SK-N-SH (cell line): ENCODE results near the gene LDHA. TPM values are rescaled to one million over a fixed set of nuclear protein-coding genes. Genes with fewer than 3 reads are reported as not detected.
A peak's percentile ranks its signal among the peaks of the same experiment; 100 is the strongest.

Experiments
- CTCF ChIA-PET: fragments of 300-600, 350-600 bp; formaldehyde crosslinking; extraction: SDS; loops from one replicate; lab custom pipeline; 2021; lab: Yijun Ruan, JAX
- POLR2A ChIA-PET: fragments of 350-600 bp; sonication (Branson Sonifier 250); formaldehyde crosslinking; extraction: SDS; loops from one replicate; lab custom pipeline; 2020; ENCODE audit warnings: antibody characterized with exemption, inconsistent platforms; lab: Yijun Ruan, JAX
- DNase-seq: peaks from one replicate; pipeline ENCODE4 v3.0.0; 2012
- H2AFZ ChIP-seq: fragments of 200-600 bp; sonication (generic); 2 replicates; pipeline ENCODE4 v1.8.1; 2016; ENCODE audit warnings: antibody characterized with exemption, mild to moderate bottlenecking, low read depth
- H3F3A ChIP-seq: fragments of 200-600 bp; sonication (generic); replicated peaks from 2 replicates; pipeline ENCODE3; 2016; ENCODE audit warnings: antibody characterized with exemption, mild to moderate bottlenecking; ENCODE audit not compliant: insufficient read depth
- H3K27ac ChIP-seq, 2 experiments: fragments of 200-500 bp in 1 of 2; fragments of 200-600 bp in 1 of 2; sonication (Bioruptor generic) in 1 of 2; sonication (generic), shearing (Covaris generic) in 1 of 2; 2 replicates each; pipeline versions ENCODE4 v1.5.1 to v1.6.1; 2014 to 2016; ENCODE audit warnings: low read depth in 2 of 2, inconsistent platforms in 1 of 2, low read length in 1 of 2, mild to moderate bottlenecking in 1 of 2, mixed read lengths in 1 of 2
- H3K27me3 ChIP-seq: fragments of 200-600 bp; sonication (generic), shearing (Covaris generic); 2 replicates; pipeline ENCODE4 v1.6.1; 2016; ENCODE audit warnings: mixed run types; ENCODE audit not compliant: insufficient read depth
- H3K36me3 ChIP-seq, 2 experiments: fragments of 200-500 bp in 1 of 2; fragments of 200-600 bp in 1 of 2; sonication (Bioruptor generic) in 1 of 2; sonication (generic) in 1 of 2; replicated peaks in 1 of 2; 2 replicates each; pipeline versions ENCODE3 to v1.5.1; 2014 to 2016; ENCODE audit warnings: low read length in 1 of 2, mild to moderate bottlenecking in 1 of 2; ENCODE audit not compliant: insufficient read depth in 2 of 2, control insufficient read depth in 1 of 2
- H3K4me1 ChIP-seq, 2 experiments: fragments of 200-500 bp in 1 of 2; fragments of 200-600 bp in 1 of 2; sonication (Bioruptor generic) in 1 of 2; sonication (generic), shearing (Covaris generic) in 1 of 2; 2 replicates each; pipeline versions ENCODE4 v1.5.1 to v1.6.1; 2014 to 2016; ENCODE audit warnings: low read depth in 1 of 2, low read length in 1 of 2, mixed run types in 1 of 2; ENCODE audit not compliant: insufficient read depth in 2 of 2, control insufficient read depth in 1 of 2
- H3K4me2 ChIP-seq: fragments of 200-600 bp; sonication (generic), shearing (Covaris generic); 2 replicates; pipeline ENCODE4 v1.6.1; 2017; ENCODE audit warnings: mixed run types
- H3K4me3 ChIP-seq, 2 experiments: fragments of 200-500 bp in 1 of 2; fragments of 200-600 bp in 1 of 2; sonication (Bioruptor generic) in 1 of 2; sonication (generic), shearing (Covaris generic) in 1 of 2; 2 replicates each; pipeline versions ENCODE4 v1.5.1 to v1.8.1; 2014 to 2016; ENCODE audit warnings: low read depth in 2 of 2, inconsistent platforms in 1 of 2, low read length in 1 of 2, mild to moderate bottlenecking in 1 of 2, mixed read lengths in 1 of 2, moderate library complexity in 1 of 2
- H3K79me2 ChIP-seq: fragments of 200-600 bp; sonication (generic); 2 replicates; pipeline ENCODE4 v1.8.1; 2017; ENCODE audit warnings: mild to moderate bottlenecking; ENCODE audit not compliant: insufficient read depth
- H3K9ac ChIP-seq: fragments of 200-600 bp; sonication (generic); 2 replicates; pipeline ENCODE4 v1.6.1; 2017; ENCODE audit warnings: mixed run types
- H3K9me2 ChIP-seq: fragments of 200-600 bp; sonication (generic); 2 replicates; pipeline ENCODE4 v1.6.1; 2017; ENCODE audit warnings: mixed run types
- H3K9me3 ChIP-seq: fragments of 200-600 bp; sonication (generic); 2 replicates; pipeline ENCODE4 v1.6.1; 2017; ENCODE audit warnings: mixed run types, mild to moderate bottlenecking, moderate library complexity
- H4K20me1 ChIP-seq: fragments of 200-600 bp; sonication (generic); 2 replicates; pipeline ENCODE4 v1.6.1; 2017; ENCODE audit warnings: mild to moderate bottlenecking, mixed run types; ENCODE audit not compliant: insufficient read depth
- ELF1 ChIP-seq: IDR thresholded peaks from 2 replicates; pipeline ENCODE4 v1.4.0; 2012
- EP300 ChIP-seq, 2 experiments: IDR thresholded peaks; 2 replicates each; pipeline versions ENCODE4 v1.4.0 to v1.6.1; 2012; ENCODE audit warnings: borderline replicate concordance in 1 of 2, low read depth in 1 of 2, low read length in 1 of 2
- FOSL2 ChIP-seq: IDR thresholded peaks from 2 replicates; pipeline ENCODE4 v1.4.0; 2012; ENCODE audit warnings: low read depth, mild to moderate bottlenecking, moderate library complexity, borderline replicate concordance
- FOXM1 ChIP-seq: IDR thresholded peaks from 2 replicates; pipeline ENCODE4 v1.4.0; 2012; ENCODE audit warnings: low read depth, mild to moderate bottlenecking
- GATA2 ChIP-seq: sonication (generic); formaldehyde crosslinking; IDR thresholded peaks from 2 replicates; pipeline ENCODE4 v1.5.0; 2020; ENCODE audit warnings: mild to moderate bottlenecking, missing genetic modification reagents
- MEF2A ChIP-seq: IDR thresholded peaks from 2 replicates; pipeline ENCODE4 v1.4.0; 2012; ENCODE audit warnings: low read depth, borderline replicate concordance
- NRF1 ChIP-seq: IDR thresholded peaks from 2 replicates; pipeline ENCODE4 v1.6.1; 2012; ENCODE audit warnings: low read depth, mild to moderate bottlenecking, low read length
- RAD21 ChIP-seq: IDR thresholded peaks from 2 replicates; pipeline ENCODE4 v1.6.1; 2012; ENCODE audit warnings: mild to moderate bottlenecking, low read length
- RCOR1 ChIP-seq: fragments of 150-350 bp; IDR thresholded peaks from 2 replicates; pipeline ENCODE4 v1.6.1; 2017; ENCODE audit warnings: antibody characterized with exemption, low read length
- RXRA ChIP-seq: IDR thresholded peaks from 2 replicates; pipeline ENCODE4 v1.4.0; 2012; ENCODE audit warnings: low read depth, mild to moderate bottlenecking, borderline replicate concordance
- TAF1 ChIP-seq: IDR thresholded peaks from 2 replicates; pipeline ENCODE4 v1.6.1; 2012; ENCODE audit warnings: low read depth, mild to moderate bottlenecking, low read length, moderate library complexity, borderline replicate concordance
- TCF12 ChIP-seq: IDR thresholded peaks from 2 replicates; pipeline ENCODE4 v1.4.0; 2012
- YY1 ChIP-seq: IDR thresholded peaks from 2 replicates; pipeline ENCODE4 v1.4.0; 2012; ENCODE audit warnings: low read depth, mild to moderate bottlenecking
- WGBS: methylation state at CpG from one replicate; pipeline ENCODE4 v1.1.6; 2017; ENCODE audit warnings: low lambda C conversion rate; 5-methylcytosine and 5-hydroxymethylcytosine counted together
- polyA plus RNA-seq, 3 experiments: library from polyadenylated mRNA; depleted of rRNA; stranded (reverse); fragments of >200 nt; gene quantifications; 2 replicates each; pipeline ENCODE4 v1.2.3, GENCODE V29; 2012
- TF ChIP-seq, protein P1 (sequence below): fragments of 200-600 bp; sonication (generic); IDR thresholded peaks from 2 replicates; pipeline ENCODE4 v1.6.1; 2017; ENCODE audit warnings: antibody characterized with exemption, mild to moderate bottlenecking, moderate library complexity
- TF ChIP-seq, protein P2 (sequence below): IDR thresholded peaks from 2 replicates; pipeline ENCODE4; 2012
- TF ChIP-seq, protein P3 (sequence below): IDR thresholded peaks from 2 replicates; pipeline ENCODE4 v1.4.0; 2012; ENCODE audit warnings: low read depth

The LDHA gene
- polyA plus RNA-seq, 1 of the 3 experiments (the other 2 are of a cell fraction): 524 TPM

DNA sequence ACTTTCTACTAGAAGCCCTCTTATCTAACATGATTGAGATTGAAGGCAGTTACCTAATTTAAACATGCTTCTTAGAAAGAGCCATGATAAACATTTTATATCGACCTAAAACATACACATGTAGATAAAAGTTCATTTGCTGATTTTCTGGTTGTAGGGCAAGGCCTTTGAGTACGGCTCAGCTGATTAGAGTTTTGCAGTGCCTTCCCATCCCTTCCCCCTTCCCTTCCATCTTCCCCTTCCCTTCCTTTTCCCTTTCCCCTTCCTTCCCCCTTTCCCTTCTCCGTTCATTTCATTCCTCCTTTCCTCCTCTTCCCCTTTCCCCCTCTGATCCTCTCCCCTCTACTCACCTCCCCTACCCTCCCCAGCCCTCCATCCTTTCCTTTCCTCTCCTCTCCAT, 22.1 kb downstream of the LDHA start:
- no peak for DNase-seq
- no peak for TF ChIP-seq FOXM1
- no peak for TF ChIP-seq TAF1
- Histone ChIP-seq H3K4me3 (no peak overlapping the region), H3K27ac (no peak overlapping the region), H4K20me1 (no peaks in the 10 kb centered on the region), H2AFZ (no peak overlapping the region), H3K36me3 (no peaks in the 10 kb centered on the region), H3F3A (no peaks in the 10 kb centered on the region), H3K79me2 (no peaks in the 10 kb centered on the region), H3K9ac (no peak overlapping the region), H3K27me3 (no peaks in the 10 kb centered on the region), H3K9me3 (no peaks in the 10 kb centered on the region), H3K9me2 (no peaks in the 10 kb centered on the region), H3K4me1 (no peaks in the 10 kb centered on the region; a peak in 1 of 4 replicates), H3K4me2 (no peak overlapping the region)
- 66% methylated on average over 3 of the region's 3 CpGs for WGBS
- POLR2A ChIA-PET: no interaction called here
- CTCF ChIA-PET: no interaction called here

DNA sequence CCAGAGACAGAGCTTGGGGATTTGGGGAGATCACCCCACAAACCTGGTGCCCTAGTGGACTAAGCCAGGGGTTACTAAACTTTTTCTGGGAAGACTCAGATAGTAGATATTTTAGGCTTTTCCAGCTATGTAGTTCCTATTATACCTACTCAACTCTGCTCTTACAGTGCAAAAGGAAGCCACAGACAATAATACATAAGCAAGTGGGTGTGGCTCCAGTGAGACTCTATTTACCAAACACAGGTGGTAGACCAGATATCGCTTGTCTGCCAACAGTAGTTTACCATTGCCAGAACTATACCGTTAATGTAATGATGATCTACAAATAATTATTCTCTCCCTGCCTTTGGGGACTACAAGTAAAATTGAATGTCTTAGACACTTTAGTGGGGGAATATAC, 24.7 kb downstream of the LDHA start:
- ChIA-PET CTCF (no interaction called here), POLR2A (no interaction called here)
- no peaks in the 10 kb centered on the region for H3K4me1 ChIP-seq
- H3K27me3 ChIP-seq: no peaks in the 10 kb centered on the region
- TF ChIP-seq NRF1 (no peak), YY1 (no peak), RCOR1 (no peak), RAD21 (no peak)
- TF ChIP-seq, protein P1, sequence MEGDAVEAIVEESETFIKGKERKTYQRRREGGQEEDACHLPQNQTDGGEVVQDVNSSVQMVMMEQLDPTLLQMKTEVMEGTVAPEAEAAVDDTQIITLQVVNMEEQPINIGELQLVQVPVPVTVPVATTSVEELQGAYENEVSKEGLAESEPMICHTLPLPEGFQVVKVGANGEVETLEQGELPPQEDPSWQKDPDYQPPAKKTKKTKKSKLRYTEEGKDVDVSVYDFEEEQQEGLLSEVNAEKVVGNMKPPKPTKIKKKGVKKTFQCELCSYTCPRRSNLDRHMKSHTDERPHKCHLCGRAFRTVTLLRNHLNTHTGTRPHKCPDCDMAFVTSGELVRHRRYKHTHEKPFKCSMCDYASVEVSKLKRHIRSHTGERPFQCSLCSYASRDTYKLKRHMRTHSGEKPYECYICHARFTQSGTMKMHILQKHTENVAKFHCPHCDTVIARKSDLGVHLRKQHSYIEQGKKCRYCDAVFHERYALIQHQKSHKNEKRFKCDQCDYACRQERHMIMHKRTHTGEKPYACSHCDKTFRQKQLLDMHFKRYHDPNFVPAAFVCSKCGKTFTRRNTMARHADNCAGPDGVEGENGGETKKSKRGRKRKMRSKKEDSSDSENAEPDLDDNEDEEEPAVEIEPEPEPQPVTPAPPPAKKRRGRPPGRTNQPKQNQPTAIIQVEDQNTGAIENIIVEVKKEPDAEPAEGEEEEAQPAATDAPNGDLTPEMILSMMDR: no peak
- H3K9me2 ChIP-seq: no peaks in the 10 kb centered on the region
- H4K20me1 ChIP-seq: no peaks in the 10 kb centered on the region
- H3K79me2 ChIP-seq: no peaks in the 10 kb centered on the region
- no peak overlapping the region for H2AFZ ChIP-seq
- WGBS: 97% methylated on average over 2 of the region's 2 CpGs
- no peak overlapping the region for H3K9ac ChIP-seq
- H3K36me3 ChIP-seq: no peaks in the 10 kb centered on the region
- no peak overlapping the region for H3K4me3 ChIP-seq
- no peak overlapping the region for H3K4me2 ChIP-seq
- H3F3A ChIP-seq: no peaks in the 10 kb centered on the region
- no peaks in the 10 kb centered on the region for H3K9me3 ChIP-seq
- no peak for DNase-seq
- H3K27ac ChIP-seq: no peak overlapping the region

DNA sequence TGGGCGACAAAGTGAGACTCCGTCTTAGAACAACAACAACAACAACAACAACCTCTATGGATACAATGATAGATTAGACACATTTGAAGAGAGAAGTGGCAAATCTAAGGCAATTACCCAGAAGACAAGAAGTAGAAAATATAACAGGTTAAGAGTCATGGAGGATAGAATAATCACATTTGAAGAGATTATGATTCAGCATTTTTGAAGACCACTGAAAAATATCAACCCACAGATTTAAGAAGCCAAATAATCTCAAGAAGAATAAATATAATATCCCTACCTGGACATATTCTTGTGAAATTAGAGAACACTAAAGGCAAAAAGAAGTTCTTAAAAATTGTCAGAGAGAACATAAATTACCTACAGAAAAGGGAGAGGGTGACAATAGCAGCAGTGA, 25.7 kb downstream of the LDHA start:
- no peak overlapping the region for H3K4me2 ChIP-seq
- POLR2A ChIA-PET: no interaction called here
- no peaks in the 10 kb centered on the region for H3K9me3 ChIP-seq
- no peaks in the 10 kb centered on the region for H3K36me3 ChIP-seq
- 0 out of 2 replicates have a peak overlapping the region, but pooled peaks have one; percentile 29 for H2AFZ ChIP-seq
- no peaks in the 10 kb centered on the region for H3K27me3 ChIP-seq
- no peaks in the 10 kb centered on the region for H3K4me1 ChIP-seq
- no peaks in the 10 kb centered on the region for H4K20me1 ChIP-seq
- H3K27ac ChIP-seq: no peak overlapping the region
- H3K4me3 ChIP-seq: no peak overlapping the region
- no peak overlapping the region for H3K9ac ChIP-seq
- H3K9me2 ChIP-seq: no peaks in the 10 kb centered on the region
- CTCF ChIA-PET: no interaction called here
- H3F3A ChIP-seq: no peaks in the 10 kb centered on the region
- no peaks in the 10 kb centered on the region for H3K79me2 ChIP-seq
- 98% methylated on average over 2 of the region's 2 CpGs for WGBS
- no peak for DNase-seq
- no peak for TF ChIP-seq EP300 (IDR thresholded peaks at IDR 0.05; ENCODE audit: borderline replicate concordance in 1 of 2, low read depth in 1 of 2, low read length in 1 of 2)
- no peak for TF ChIP-seq RXRA
- TF ChIP-seq GATA2: no peak
- no peak for TF ChIP-seq FOSL2
- TF ChIP-seq MEF2A: no peak
- no peak for TF ChIP-seq TCF12
- TF ChIP-seq, protein P2, sequence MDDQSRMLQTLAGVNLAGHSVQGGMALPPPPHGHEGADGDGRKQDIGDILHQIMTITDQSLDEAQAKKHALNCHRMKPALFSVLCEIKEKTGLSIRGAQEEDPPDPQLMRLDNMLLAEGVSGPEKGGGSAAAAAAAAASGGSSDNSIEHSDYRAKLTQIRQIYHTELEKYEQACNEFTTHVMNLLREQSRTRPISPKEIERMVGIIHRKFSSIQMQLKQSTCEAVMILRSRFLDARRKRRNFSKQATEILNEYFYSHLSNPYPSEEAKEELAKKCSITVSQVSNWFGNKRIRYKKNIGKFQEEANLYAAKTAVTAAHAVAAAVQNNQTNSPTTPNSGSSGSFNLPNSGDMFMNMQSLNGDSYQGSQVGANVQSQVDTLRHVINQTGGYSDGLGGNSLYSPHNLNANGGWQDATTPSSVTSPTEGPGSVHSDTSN: no peak
- TF ChIP-seq, protein P3, sequence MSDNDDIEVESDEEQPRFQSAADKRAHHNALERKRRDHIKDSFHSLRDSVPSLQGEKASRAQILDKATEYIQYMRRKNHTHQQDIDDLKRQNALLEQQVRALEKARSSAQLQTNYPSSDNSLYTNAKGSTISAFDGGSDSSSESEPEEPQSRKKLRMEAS: no peak
- TF ChIP-seq ELF1: no peak
- TF ChIP-seq RCOR1: no peak
- TF ChIP-seq, all 33 proteins: peak for 0
